ENCODE measurements around the gene UNCX.
"Not testable (repeated sequence)": the region's sequence is repeated elsewhere in the genome, so short reads cannot be mapped to it uniquely, and the experiment has no call there.

Gene UNCX

DNA sequence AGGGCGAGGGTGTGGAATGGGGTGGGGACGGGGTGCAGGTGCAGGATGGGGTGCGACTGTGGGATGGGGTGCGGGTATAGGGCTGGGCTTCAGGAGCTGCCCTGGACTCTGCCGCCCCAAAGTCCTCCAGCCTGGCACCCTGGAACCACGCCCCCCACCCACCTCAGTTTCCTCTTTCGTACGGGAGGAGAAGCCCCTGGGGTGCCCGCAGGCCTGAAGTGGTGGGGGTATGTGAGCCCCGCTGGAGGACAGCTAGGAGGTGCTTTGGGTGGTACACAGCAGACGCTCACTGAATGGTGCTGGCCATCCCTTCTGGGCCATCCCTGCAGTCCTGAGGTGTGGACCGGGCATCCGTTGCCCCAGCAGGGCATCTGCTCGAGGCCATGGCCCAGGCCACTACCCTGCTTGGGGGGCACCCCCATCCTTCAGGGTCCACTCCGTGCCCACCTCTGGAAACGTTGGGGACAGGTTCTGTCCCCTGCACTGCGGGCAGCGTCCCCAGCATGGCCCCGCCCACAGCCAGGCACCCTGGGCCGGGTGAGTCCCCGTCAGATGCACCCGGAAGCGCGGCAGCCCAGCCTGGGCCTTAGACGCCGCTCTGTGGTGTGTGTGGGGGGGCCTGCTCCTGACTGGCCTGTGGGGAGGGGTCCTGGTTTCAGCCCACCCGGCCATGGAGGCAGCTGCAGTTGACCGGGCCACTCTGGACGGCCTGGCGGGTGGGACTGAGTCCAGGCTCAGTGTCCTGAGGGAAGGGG is 41.6 kb downstream of the UNCX start:
- DNase-seq (ENCODE audit: low spot score), result no peak
- in situ Hi-C loops (cut with MboI; ENCODE audit: low sequenced_read_pairs, unreplicated experiment), result no loop called here
- TF ChIP-seq CTCF (IDR thresholded peaks at IDR 0.05; ENCODE audit: borderline replicate concordance, control extremely low read depth, extremely low read depth, insufficient read depth, missing control alignments), result no peak

DNA sequence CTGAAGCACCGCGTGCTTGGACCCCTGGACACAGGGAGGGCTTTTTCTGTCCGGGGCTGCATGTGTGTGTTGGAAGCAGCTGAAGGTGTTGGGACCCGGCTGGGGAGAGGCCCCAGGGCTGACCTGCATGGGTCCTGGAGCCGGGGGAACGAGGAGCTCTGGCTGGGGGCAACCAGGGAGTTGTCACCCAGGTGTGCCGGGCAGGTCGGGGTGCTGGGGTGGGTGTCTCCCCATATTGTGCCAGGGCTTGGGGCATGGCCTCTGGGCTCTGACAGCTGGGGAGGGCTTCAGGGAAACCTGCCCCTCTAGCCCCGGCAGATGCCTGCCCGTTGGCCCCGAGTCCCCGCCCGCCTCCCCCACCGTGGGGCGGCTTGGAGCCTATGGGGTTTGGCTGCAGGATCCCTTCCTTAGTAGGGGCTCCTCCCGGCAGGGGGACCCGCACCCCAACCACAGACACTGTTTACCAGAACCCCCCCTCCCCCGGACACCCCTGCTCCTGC is 42.3 kb downstream of the UNCX start:
- DNase-seq (ENCODE audit: low spot score), result no peak
- in situ Hi-C loops (cut with MboI; ENCODE audit: low sequenced_read_pairs, unreplicated experiment), result no loop called here
- TF ChIP-seq CTCF (IDR thresholded peaks at IDR 0.05; ENCODE audit: borderline replicate concordance, control extremely low read depth, extremely low read depth, insufficient read depth, missing control alignments), result no peak

DNA sequence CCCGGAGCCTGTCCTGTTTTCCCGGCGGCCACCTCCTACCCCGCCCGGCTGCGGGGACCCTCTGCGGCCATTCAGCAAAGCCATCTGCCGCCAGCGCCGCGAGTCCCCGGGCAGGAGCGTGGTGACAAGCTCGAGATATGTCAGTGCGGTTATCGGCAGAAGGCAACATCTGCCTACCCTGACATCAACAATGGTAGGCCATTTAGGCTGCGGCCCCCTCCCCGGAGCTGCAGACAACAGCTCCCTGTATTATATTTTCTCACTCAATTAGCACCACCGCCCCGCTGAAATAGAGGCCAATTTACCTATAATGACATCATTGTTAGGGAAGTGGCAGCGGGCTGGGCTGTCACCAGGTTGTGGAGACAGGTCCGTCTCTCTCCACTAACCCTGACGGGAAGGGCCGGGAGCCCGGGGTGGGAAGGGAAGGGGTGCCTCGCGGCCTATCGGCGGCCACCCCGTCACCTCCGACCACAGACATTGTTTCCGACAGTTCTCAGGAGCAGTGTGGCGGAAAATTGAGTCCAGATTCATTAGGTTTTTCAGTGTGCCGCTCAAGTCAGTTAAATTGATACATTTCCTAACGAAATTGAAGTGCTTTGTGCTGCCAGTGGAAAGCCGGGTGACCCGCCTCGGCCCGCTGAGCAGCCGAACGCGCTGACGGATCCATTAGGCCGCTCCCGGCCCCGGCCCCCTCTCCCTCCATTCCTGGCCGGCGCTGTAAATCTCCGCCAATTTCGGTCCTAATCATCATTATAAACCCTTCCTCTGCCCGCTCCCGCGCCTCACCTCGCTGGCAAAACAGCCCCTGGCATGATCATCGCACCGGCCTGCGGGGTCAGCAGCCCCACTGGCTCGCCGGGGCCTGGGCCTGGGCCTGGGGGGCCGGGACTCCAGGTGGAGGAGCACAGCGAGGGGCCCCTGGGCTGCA is 43.0 kb downstream of the UNCX start:
- in situ Hi-C loops (cut with MboI; ENCODE audit: low sequenced_read_pairs, unreplicated experiment), result no loop called here
- no peak for TF ChIP-seq CTCF (IDR thresholded peaks at IDR 0.05; ENCODE audit: borderline replicate concordance, control extremely low read depth, extremely low read depth, insufficient read depth, missing control alignments)
- no peak for DNase-seq (ENCODE audit: low spot score)

DNA sequence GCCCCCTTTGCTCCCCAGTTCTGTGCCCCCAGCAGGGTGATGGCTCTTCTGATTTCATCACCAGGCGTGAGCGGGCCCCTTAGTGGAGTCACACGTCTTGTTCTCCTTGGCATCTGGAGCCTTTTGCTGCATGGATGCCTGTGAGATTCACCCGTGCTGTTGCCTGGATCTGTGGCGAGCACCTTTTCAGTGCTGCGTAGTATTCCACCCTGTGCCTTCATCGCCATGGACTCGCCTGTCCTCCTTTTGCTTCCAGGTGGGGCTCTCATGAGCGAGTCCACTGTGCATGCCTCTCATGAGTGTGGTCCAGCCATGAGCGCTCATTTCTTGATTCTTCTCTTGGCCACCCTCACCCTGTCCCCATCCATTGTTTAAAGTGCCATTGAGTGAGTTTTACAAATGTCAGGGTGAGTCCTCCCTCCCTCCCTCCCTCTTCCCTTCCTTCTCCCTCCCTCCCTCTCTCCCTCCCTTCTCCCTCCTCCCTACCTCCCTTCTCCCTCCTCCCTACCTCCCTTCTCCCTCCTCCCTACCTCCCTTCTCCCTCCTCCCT is 44.0 kb downstream of the UNCX start:
- no peak for DNase-seq (ENCODE audit: low spot score)
- no peak for TF ChIP-seq CTCF (IDR thresholded peaks at IDR 0.05; ENCODE audit: borderline replicate concordance, control extremely low read depth, extremely low read depth, insufficient read depth, missing control alignments)
- in situ Hi-C loops (cut with MboI; ENCODE audit: low sequenced_read_pairs, unreplicated experiment), result no loop called here

DNA sequence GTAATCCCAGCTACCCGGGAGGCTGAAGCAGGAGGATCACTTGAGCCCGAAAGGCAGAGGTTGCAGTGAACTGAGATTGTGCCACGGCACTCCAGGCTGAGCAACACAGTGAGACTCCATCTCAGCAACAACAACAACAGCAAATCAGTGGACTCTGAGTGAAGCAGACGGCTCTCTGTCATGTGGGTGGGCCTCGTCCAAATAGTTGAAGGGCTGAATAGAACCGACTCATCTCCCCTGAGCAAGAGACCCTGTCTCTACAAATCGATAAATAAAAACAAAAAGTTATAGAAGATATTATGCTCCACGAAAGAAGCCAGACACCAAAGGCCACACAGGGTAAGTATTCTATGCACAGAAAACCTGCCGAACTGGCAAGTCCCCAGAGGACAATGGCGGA is 45.9 kb downstream of the UNCX start:
- TF ChIP-seq CTCF (IDR thresholded peaks at IDR 0.05; ENCODE audit: borderline replicate concordance, control extremely low read depth, extremely low read depth, insufficient read depth, missing control alignments), result no peak
- no peak for DNase-seq (ENCODE audit: low spot score)
- in situ Hi-C loops (cut with MboI; ENCODE audit: low sequenced_read_pairs, unreplicated experiment), result no loop called here

GRCh38 chr7:1279041-1279440 is 46.4 kb downstream of the UNCX start:
- no peak for DNase-seq (ENCODE audit: low spot score)
- no peak for TF ChIP-seq CTCF (IDR thresholded peaks at IDR 0.05; ENCODE audit: borderline replicate concordance, control extremely low read depth, extremely low read depth, insufficient read depth, missing control alignments)

GRCh38 chr7:1279895-1280294 is 47.2 kb downstream of the UNCX start:
- in situ Hi-C loops (cut with MboI; ENCODE audit: low sequenced_read_pairs, unreplicated experiment); DNase-seq (ENCODE audit: low spot score): not testable (repeated sequence)

More at GRCh38 chr7:1279041-1279440, 46.4 kb downstream of the UNCX start:
- in situ Hi-C loops (cut with MboI; ENCODE audit: low sequenced_read_pairs, unreplicated experiment), result no loop called here

Data from GM13976 (cell line).